ENCODE measurements around the gene SH3RF1. TPM values are rescaled to one million over a fixed set of nuclear protein-coding genes. Genes with fewer than 3 reads are reported as not detected.

Gene SH3RF1
- total and polyA plus RNA-seq, 4 donors: 5.3 to 33.1 (median 16.3) TPM

DNA sequence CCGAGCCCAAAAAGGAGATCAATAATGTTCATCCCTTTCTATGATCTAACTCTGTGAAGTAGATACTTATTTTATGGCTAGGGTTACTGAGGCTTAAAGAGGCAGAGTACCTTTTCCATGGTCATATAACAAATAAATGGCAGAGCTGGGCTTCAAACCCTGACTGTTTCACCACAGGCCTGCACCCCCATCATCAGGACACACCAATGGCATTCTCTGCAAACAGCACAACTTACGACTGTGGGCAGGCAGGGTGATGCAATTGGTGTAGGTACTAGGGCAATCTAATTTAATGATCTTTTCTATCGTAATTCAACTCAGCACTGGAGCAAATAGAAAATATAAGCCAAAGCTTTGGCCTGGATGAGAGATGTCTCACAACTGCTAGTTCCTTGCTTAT lies 141.9 kb downstream of the SH3RF1 start:
- H3K9me3 ChIP-seq (ENCODE audit: control insufficient read depth in 4 of 4, insufficient read depth in 3 of 4, low read length in 3 of 4): no peaks in the 10 kb centered on the region
- H3K27me3 ChIP-seq (ENCODE audit: control insufficient read depth in 3 of 3, insufficient read depth in 3 of 3, low read length in 2 of 3): no peaks in the 10 kb centered on the region
- no peak overlapping the region for H3K4me3 ChIP-seq
- H3K36me3 ChIP-seq (ENCODE audit: control insufficient read depth in 4 of 4, insufficient read depth in 4 of 4, low read length in 4 of 4): peaks cover 4 to 23% (median 20%) of the 10 kb centered on the region in 4 donors
- no peak overlapping the region for H3K27ac ChIP-seq (ENCODE audit: low read depth in 1 of 2, low read length in 1 of 2)
- TF ChIP-seq, protein P1, sequence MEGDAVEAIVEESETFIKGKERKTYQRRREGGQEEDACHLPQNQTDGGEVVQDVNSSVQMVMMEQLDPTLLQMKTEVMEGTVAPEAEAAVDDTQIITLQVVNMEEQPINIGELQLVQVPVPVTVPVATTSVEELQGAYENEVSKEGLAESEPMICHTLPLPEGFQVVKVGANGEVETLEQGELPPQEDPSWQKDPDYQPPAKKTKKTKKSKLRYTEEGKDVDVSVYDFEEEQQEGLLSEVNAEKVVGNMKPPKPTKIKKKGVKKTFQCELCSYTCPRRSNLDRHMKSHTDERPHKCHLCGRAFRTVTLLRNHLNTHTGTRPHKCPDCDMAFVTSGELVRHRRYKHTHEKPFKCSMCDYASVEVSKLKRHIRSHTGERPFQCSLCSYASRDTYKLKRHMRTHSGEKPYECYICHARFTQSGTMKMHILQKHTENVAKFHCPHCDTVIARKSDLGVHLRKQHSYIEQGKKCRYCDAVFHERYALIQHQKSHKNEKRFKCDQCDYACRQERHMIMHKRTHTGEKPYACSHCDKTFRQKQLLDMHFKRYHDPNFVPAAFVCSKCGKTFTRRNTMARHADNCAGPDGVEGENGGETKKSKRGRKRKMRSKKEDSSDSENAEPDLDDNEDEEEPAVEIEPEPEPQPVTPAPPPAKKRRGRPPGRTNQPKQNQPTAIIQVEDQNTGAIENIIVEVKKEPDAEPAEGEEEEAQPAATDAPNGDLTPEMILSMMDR (IDR thresholded peaks at IDR 0.05; ENCODE audit: control extremely low read depth, extremely low read depth): no peak
- DNase-seq (no peak), ATAC-seq (ENCODE audit: insufficient read depth, low FRiP score) (no peak)
- WGBS, 2 donors: 92% methylated on average over 3 of the region's 3 CpGs
- peaks cover 0 to 8% (median 0%) of the 10 kb centered on the region in 5 donors for H3K4me1 ChIP-seq (ENCODE audit: control insufficient read depth in 5 of 5, insufficient read depth in 5 of 5, low read length in 5 of 5)
- H3K9ac ChIP-seq (ENCODE audit: insufficient read depth in 1 of 2, low read length in 2 of 2): no peak overlapping the region

DNA sequence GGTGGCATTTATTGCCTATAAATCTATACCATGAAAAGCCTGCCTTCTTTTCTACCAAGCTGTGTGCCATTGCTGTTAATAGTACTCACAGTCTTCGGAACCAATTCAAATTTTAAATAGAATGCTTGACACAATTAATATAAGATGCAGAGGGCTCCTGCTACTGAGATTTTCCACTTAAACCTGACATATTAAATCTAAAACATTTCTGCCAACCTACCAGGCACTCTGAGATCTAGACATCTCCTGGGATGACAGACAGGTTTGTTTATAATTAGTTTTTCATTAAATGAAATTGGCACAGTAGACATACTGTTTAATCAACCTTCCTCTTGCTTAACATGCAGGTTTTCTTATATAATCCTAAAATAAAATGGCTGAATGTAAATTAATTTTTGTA lies 143.4 kb downstream of the SH3RF1 start:
- Histone ChIP-seq H3K4me1 (ENCODE audit: control insufficient read depth in 5 of 5, insufficient read depth in 5 of 5, low read length in 5 of 5) (peaks cover 0 to 2% (median 0%) of the 10 kb centered on the region in 5 donors), H3K9ac (ENCODE audit: insufficient read depth in 1 of 2, low read length in 2 of 2) (no peak overlapping the region), H3K27me3 (ENCODE audit: control insufficient read depth in 3 of 3, insufficient read depth in 3 of 3, low read length in 2 of 3) (no peaks in the 10 kb centered on the region), H3K4me3 (no peak overlapping the region), H3K36me3 (ENCODE audit: control insufficient read depth in 4 of 4, insufficient read depth in 4 of 4, low read length in 4 of 4) (peaks cover 4 to 22% (median 17%) of the 10 kb centered on the region in 4 donors), H3K9me3 (ENCODE audit: control insufficient read depth in 4 of 4, insufficient read depth in 3 of 4, low read length in 3 of 4) (no peaks in the 10 kb centered on the region), H3K27ac (ENCODE audit: low read depth in 1 of 2, low read length in 1 of 2) (no peak overlapping the region)
- 98 to 100% methylated on average over 1 of the region's 1 CpG for WGBS, 2 donors
- no peak for DNase-seq
- TF ChIP-seq, protein P1 (IDR thresholded peaks at IDR 0.05; ENCODE audit: control extremely low read depth, extremely low read depth): no peak
- ATAC-seq (ENCODE audit: insufficient read depth, low FRiP score): no peak

DNA sequence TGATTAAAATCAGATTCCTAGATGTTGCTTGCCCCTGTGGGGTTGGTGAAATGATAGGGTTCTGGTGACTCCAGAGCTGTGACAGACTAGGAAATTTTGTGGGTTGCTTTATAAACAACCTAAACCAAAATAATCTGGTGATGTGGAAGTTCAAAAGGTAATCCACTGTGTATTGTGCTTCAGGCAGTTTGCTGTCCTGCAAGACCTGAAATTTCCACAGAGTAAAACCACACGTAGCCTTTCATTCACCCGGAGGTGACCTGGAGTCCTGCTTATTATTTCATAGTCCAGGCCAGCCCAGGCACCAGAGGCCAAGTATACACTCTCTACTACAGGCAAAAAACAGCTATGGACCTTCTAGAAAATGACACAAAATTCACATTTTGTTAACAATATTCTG lies 146.1 kb downstream of the SH3RF1 start:
- WGBS, 2 donors: 89 to 93% methylated on average over 2 of the region's 2 CpGs
- Histone ChIP-seq H3K4me3 (no peak overlapping the region), H3K9me3 (ENCODE audit: control insufficient read depth in 4 of 4, insufficient read depth in 3 of 4, low read length in 3 of 4) (no peaks in the 10 kb centered on the region), H3K4me1 (ENCODE audit: control insufficient read depth in 5 of 5, insufficient read depth in 5 of 5, low read length in 5 of 5) (no peaks in the 10 kb centered on the region), H3K27me3 (ENCODE audit: control insufficient read depth in 3 of 3, insufficient read depth in 3 of 3, low read length in 2 of 3) (no peaks in the 10 kb centered on the region), H3K9ac (ENCODE audit: insufficient read depth in 1 of 2, low read length in 2 of 2) (no peak overlapping the region), H3K27ac (ENCODE audit: low read depth in 1 of 2, low read length in 1 of 2) (no peak overlapping the region), H3K36me3 (ENCODE audit: control insufficient read depth in 4 of 4, insufficient read depth in 4 of 4, low read length in 4 of 4) (peaks cover 10 to 26% (median 22%) of the 10 kb centered on the region in 4 donors)
- TF ChIP-seq, protein P1 (IDR thresholded peaks at IDR 0.05; ENCODE audit: control extremely low read depth, extremely low read depth): no peak
- ATAC-seq (ENCODE audit: insufficient read depth, low FRiP score) (no peak), DNase-seq (no peak)

DNA sequence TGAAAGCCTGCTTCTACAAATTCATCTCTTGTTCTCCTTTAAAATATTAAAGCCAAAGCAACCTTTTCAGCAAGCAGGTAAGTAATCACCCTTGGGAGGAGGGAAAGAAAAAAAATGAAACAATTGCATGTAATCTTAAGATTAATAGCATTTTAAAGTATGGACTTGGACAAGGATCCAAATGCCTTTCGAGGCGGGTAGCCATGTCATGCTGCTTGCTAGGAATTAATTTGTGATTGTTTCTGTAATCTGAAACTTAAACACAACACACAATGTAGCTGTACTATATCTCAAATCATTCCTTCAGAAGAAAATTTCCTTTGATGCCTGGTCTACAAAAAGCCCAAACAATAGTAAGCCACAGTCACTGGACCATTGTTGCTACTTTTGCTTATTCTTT lies 148.3 kb downstream of the SH3RF1 start:
- no peaks in the 10 kb centered on the region for H3K4me1 ChIP-seq (ENCODE audit: control insufficient read depth in 5 of 5, insufficient read depth in 5 of 5, low read length in 5 of 5)
- DNase-seq: no peak
- no peak overlapping the region for H3K9ac ChIP-seq (ENCODE audit: insufficient read depth in 1 of 2, low read length in 2 of 2)
- ATAC-seq (ENCODE audit: insufficient read depth, low FRiP score): no peak
- WGBS, 2 donors: 89 to 94% methylated on average over 2 of the region's 2 CpGs
- no peaks in the 10 kb centered on the region for H3K9me3 ChIP-seq (ENCODE audit: control insufficient read depth in 4 of 4, insufficient read depth in 3 of 4, low read length in 3 of 4)
- no peaks in the 10 kb centered on the region for H3K27me3 ChIP-seq (ENCODE audit: control insufficient read depth in 3 of 3, insufficient read depth in 3 of 3, low read length in 2 of 3)
- TF ChIP-seq, protein P1 (IDR thresholded peaks at IDR 0.05; ENCODE audit: control extremely low read depth, extremely low read depth): no peak
- no peak overlapping the region for H3K27ac ChIP-seq (ENCODE audit: low read depth in 1 of 2, low read length in 1 of 2)
- no peak overlapping the region for H3K4me3 ChIP-seq
- peaks cover 8 to 25% (median 17%) of the 10 kb centered on the region in 4 donors for H3K36me3 ChIP-seq (ENCODE audit: control insufficient read depth in 4 of 4, insufficient read depth in 4 of 4, low read length in 4 of 4)

Data from lung (tissue), 12 donors.